HG02798 (cell line): ENCODE measurements around the gene ARID5B.
A peak's percentile ranks its signal among the peaks of the same experiment; 100 is the strongest.

Source experiments
- ATAC-seq: cut with Tn5 transposase; IDR thresholded peaks from one replicate; pipeline ENCODE4 v1.9.1; 2021; ENCODE audit warnings: mild to moderate bottlenecking; ENCODE audit not compliant: unreplicated experiment, poor library complexity

ARID5B gene

GRCh38 chr10:61983255-61983654 is 81.8 kb downstream of the ARID5B start:
- no peak for ATAC-seq

- ATAC-seq = no peak
These were observed 83.4 kb downstream of the ARID5B start for GRCh38 chr10:61984803-61985418.

- ATAC-seq = no peak
These were observed 84.2 kb downstream of the ARID5B start for GRCh38 chr10:61985715-61986114.

- ATAC-seq = no peak
These were observed 84.9 kb downstream of the ARID5B start for GRCh38 chr10:61986382-61986781.

DNA sequence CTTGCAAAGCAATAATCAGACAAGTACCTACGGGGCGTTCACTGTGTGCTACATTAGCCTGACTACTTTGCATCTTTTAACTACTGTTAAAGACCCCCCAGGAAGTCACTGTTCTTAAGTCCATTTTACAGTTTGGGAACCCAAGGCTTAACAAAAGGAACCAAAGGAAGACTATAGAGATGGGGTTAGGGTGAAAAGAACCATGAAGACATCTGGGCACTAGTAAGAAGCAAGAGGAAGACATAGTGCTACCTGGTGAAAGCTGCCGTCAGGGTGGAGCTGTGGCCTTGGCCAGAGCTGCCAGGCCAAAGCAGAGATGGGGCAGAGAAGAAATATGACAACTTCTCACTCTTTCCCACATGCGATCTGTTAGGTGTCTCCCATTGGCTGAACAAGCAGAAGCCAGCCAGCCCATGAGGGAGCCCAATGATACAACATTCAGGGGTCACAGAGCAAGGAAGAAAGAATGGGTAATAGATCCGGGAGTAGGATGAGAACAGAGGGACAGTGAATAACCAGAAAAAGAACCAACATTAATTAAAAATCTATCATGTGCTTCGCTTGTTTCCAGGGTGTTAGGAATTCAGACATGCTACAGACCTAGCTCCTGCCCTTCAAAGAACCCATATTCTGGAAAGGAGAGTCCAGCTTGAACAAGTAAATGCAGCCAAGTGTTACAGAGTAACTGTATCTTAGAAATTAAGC is 85.4 kb downstream of the ARID5B start:
- no peak for ATAC-seq

- peak; percentile 21 for ATAC-seq
These were observed 86.0 kb downstream of the ARID5B start for GRCh38 chr10:61987537-61987936.

- peak; percentile 95 for ATAC-seq
These were observed 86.5 kb downstream of the ARID5B start for GRCh38 chr10:61987951-61988379.

GRCh38 chr10:61989995-61990760 is 88.7 kb downstream of the ARID5B start:
- ATAC-seq = no peak

GRCh38 chr10:61990761-61991135 is 89.2 kb downstream of the ARID5B start:
- no peak for ATAC-seq

GRCh38 chr10:61991166-61991565 is 89.7 kb downstream of the ARID5B start:
- no peak for ATAC-seq

- ATAC-seq = no peak
These were observed 90.6 kb downstream of the ARID5B start for GRCh38 chr10:61992059-61992460.

DNA sequence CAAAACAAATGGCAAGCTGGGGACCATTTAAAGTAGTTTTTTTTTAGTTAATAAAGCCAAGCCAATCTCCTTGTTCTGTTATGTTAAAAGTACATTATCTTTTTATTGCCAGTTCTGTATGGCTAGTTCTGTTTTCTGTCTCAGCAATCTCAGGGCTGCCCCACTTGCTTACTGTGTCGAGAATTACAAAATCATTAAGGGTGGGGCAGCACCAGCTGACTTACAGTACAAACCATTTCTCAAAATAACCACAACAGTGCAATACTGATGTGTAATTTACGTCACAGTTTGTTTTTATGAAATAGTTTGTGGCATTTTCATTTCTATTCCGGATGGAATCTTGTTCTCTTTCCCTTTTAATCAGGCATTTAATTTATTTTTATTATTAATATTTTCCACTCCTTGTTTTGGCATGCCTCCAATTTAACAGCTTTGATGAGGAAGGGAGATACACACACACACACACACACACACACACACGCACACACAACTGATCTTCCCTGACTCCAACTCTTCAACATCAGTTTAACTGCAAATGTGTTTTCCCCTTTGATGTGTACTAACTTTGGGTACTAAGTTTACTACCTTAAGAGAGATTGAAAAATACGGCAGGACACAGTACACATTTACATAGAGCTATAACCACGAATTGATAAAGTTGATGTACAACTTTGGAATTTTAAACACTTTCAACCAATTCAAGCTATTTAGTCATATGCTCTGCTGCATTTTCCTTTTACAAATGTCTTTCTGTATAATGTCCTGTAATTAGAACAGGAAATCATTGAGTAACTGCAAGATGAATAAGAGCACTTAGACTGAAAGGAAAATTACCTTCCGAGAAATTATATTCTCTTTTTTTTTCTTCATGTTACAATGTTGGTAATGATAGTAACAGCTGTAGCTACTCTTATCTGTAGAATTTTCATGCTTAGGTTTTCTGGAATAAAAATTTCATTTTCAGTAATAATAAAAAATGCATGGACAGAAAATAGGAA is 91.5 kb downstream of the ARID5B start:
- peak; percentile 36 for ATAC-seq

- no peak for ATAC-seq
These were observed 92.4 kb downstream of the ARID5B start for GRCh38 chr10:61993711-61994401.

DNA sequence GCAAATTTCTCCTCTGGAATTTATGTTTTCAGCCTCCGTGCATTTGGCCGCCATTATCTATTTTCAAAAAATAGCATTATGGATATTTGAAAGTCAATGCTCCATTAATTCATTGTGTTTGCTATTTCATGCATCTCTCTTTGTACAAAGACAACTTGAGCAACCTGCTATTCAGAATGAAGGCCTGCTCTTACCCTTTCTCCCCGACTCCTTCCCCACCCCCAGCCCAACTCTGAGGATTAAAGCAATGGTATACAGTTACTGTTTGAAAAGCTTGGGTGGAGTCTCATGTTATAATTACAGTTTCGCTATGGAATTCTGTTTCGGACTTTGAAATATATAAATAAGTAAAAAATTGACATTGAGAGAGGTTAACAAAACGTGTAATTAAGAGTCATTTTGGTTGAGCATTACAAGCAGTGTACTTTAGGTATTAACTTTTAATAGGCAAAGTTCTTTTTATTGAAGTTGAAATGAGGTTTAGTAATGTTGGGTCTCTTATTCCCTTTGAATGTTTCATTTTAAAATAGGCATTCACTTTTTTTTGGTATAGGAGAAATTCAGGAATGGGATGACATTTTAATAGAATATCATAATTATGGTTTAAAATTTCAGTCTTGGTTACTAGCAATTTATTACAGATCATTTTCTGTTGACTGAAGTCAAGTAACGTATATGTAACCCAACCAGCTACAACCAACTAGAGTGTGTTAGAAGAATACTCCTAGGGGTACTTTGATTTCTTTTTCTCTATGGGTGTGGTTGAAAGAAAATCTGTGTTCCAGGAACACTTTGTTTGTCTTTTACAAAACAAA is 93.1 kb downstream of the ARID5B start:
- ATAC-seq = no peak

DNA sequence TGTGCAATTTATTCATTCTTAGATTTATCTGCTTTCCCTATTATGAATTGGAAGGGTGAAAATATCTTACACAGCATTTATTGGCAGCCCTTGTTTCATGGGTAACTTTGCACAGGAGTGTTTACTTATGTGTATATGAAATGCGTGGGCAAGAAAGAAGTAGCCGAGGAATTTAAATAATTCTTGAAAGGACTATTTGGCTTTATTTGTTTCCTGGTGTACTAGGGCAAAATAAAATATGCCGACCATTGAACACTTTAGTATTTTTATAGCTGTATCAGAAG is 93.7 kb downstream of the ARID5B start:
- ATAC-seq = no peak

DNA sequence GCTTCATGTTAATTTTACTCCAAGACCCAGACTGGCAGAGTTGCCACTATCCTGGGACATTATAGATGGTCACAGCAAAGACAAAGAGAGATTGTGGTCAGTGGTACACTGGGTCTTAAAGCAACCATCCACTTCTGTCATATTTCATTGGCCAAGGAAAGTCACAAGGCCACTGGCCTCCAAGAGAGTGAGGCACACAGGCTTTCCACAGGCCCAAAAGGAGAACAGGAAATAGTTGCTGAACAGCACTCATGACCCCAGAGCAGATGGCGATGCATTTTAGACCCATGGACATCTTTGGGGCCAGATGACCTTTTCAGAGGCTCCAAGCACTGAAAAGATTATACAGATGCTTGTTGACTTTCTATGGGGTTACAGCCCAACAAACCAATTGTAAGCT is 97.4 kb downstream of the ARID5B start:
- no peak for ATAC-seq

- ATAC-seq = peak; percentile 79
These were observed 98.6 kb downstream of the ARID5B start for GRCh38 chr10:62000037-62000603.

GRCh38 chr10:62000726-62001125 is 99.2 kb downstream of the ARID5B start:
- peak; percentile 11 for ATAC-seq

DNA sequence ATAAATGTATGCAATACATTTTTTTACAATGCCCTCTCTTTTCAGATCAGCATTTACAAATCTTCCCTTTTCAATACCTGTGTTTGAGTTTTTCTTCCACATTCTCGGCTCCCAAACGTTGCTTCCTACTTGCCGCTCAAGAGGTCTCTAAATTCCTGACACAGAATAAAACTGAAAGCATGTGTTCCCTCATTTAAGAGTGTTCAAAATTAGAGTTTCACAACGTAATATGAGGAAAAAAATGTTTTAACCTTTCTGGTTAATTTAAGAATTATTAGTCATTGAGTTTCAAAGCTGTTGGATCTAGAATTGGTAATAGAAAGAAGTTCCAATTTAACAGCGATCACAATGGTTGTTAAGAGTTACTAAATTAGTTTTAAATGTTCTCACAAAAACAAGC is 100.4 kb downstream of the ARID5B start:
- ATAC-seq = no peak
